GM21723 (cell line): ENCODE measurements around the gene SPTLC1.
A peak's percentile ranks its signal among the peaks of the same experiment; 100 is the strongest.
"Not testable (repeated sequence)": the region's sequence is repeated elsewhere in the genome, so short reads cannot be mapped to it uniquely, and the experiment has no call there.

Experiments used
- ATAC-seq: cut with Tn5 transposase; IDR thresholded peaks from one replicate; pipeline ENCODE4 v1.9.1; 2021; ENCODE audit warnings: mild to moderate bottlenecking, moderate library complexity; ENCODE audit not compliant: unreplicated experiment

Gene SPTLC1, protein sequence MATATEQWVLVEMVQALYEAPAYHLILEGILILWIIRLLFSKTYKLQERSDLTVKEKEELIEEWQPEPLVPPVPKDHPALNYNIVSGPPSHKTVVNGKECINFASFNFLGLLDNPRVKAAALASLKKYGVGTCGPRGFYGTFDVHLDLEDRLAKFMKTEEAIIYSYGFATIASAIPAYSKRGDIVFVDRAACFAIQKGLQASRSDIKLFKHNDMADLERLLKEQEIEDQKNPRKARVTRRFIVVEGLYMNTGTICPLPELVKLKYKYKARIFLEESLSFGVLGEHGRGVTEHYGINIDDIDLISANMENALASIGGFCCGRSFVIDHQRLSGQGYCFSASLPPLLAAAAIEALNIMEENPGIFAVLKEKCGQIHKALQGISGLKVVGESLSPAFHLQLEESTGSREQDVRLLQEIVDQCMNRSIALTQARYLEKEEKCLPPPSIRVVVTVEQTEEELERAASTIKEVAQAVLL

DNA sequence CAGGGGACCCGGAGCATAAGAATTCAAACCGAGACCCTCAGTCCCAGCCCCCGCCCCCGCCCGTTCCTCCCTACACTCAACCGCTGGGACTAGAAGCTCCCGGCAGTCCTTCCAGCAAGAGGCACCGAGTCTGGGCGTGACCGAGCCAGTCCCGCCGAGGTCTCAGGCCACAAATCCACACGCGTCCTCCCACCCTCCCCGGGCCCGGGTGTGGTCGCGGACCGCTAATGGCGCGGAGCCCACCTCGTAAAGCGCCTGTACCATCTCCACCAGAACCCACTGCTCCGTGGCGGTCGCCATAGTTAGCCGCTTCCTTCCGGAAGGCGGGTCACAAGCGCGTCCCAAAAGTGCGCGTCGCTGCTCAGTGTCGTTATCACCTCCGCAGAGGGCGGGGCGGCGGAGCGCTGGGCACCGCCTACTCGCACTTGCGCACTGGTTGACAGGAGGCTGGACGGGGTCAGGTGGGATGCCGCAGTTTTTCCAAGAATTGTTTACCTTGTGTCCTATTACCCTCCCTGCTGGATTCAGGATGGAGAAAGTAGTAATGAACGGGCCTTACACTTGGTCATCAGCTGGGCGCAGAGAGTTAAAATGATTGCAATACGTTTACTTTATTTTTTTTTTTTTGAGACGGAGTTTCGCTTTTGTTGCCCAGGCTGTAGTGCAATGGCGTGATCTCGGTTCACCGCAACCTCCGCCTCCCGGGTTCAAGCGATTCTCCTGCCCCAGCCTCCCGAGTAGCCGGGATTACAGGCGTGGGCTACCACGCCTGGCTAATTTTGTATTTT is at the start of gene SPTLC1:
Gene SPTLC1 (minus strand): TSS at position 343 of the 788 bp plus-strand sequence. CDS start 43 bp downstream, at position 300.
- ATAC-seq = peak; percentile 92

DNA sequence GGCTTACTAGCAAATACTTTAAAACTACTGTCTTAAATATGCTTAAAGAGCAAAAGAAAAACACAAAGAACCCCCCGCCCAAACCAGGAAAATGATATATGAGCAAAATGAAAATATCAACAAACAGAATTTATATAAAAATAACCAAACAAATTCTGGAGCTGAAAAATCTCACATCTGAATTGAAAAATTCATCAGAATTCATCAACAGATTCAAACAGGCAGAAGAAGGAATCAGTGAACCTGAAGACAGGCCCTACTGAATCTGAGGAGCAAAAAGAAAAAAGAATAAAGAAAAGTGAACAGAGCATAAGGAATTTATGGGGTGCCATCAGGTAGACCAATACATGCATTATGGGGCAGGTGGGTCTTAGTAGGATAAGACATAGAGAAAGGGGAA is 49.8 kb upstream of the SPTLC1 start:
- no peak for ATAC-seq

DNA sequence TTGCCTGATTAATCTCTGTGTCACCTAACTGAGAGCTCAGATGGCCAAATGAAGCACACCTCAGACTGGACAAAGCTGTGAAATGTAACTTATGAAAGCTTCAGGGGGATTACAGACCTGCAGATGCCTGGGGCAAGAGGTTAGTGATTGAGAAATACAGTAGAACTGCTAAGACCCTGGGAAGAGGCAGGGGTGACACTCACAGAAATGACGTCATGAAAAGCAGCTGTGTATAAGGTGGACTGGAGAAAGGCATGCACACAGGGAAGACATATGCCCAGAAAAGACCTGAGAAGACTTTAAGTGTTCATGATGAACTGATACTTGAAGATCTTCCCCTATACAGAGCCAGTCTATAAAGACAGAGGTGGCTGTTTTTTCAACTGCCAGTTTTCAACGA is 49.3 kb upstream of the SPTLC1 start:
- no peak for ATAC-seq

DNA sequence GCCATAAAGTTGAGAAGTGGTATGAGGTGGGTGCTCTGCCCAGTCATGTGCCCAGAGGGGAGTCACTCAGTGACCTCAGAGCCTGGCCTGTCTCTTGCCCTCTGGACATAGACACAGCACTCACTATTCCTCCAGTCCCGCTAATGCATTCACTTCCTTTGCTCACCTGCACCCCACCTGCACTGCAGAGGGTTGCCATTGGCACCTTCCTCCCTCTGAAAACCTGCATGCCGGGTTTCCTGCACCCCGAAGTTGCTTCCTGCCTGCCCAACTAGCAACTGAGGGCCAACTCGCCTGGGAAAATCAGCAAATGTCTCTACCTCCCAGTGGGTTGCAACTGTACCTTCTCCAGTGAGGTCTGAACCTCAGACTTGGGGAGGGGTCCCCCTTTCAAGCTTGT is 48.1 kb upstream of the SPTLC1 start:
- ATAC-seq = no peak

DNA sequence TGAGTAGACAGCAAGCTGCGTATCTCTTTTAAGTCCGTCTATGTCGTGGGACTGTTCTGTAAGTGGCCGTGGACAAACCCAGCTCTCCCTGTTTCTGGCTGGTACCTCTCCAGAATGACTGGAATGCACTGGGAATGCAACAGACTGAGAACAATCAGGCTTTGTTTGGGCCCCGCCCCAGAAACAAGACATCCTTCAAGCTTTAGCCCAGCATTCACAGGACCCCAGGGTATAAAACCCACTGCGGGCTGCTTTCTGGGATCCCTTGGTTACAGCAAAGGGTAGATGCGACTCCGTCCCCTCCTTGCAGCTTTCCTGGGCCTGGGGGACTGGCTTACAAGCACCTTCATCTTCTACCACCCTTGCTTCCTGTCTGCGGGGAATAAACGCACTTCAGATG is 45.6 kb upstream of the SPTLC1 start:
- no peak for ATAC-seq

DNA sequence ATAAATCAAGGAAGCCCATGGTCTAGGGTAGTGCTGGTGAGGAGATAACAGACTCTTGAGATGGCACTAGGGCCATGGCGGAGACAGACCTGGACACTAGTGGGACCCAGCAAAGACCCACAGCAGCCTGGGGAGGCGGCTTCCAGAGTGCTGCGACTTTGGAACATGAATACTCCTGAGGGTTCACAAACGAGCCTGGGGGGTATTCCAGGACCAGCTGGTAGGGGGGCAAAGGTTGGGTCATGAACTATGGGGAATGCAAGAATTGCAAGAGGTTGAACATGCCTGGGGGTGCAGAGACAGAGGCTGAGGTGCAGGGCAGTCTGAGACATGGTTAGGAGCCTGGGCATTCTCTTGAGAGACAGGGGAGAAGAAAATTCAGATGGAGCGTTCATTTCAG is 43.8 kb upstream of the SPTLC1 start:
- no peak for ATAC-seq

DNA sequence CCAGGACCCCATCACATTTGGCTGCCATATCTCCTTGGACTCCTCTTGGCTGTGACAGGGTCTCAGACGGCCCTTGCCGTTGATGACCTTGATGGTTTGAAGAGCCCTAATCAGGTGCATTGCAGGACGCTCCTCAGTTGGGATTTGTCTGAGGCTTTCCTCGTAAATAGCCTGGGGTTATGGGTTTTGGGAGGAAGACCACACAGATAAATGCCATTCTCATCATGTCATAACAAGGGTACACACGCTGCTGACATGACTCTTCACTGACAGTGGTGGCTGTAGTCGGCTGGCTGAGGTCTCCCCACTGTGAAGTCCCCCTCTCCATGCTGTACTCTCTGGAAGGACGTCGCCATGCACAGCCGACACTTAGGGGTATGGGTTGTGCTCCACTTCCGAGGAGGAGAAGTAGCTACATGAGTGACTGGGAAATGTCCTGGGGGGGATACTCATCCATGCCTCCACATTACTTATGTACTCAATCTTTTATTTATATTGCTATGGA is 42.9 kb upstream of the SPTLC1 start:
- ATAC-seq = no peak

DNA sequence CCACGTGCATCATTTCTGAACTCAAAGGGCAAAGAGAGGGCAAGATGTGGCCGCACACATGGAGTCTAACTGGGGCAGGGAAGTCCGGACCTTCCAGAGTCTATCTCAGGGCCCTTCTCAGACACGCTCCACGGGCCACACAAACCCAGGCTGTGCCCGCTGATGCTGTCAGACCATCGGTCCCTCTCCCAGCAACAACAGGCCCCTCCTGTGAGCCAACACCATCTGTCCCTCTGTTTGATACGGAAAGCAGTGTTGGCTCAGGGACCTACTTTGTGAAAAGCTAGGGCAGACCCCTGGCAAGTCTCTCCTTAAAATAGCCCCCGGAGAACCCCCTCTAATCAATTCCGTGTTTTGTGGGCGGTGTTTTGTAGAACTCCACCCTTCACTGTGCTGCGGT is 40.5 kb upstream of the SPTLC1 start:
- ATAC-seq = not testable (repeated sequence)

DNA sequence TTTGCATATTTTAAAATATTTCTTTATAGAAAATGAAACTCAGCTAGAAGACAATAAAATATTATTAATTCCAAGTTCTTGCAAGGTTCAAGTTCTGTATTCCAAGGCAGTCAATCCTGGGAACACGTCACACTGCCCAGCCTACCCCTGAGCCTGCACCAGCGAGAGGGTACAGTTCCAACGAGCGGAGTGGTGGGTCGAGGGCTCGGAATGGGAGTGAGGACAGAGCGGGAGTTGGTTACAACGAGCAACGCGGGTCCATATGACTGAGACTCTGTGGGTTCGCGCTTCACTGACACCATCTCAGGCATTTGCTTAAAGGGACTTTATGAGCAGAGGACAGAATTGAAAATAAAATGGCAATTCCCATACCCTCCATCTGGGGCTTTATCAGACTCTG is 40.0 kb upstream of the SPTLC1 start:
- no peak for ATAC-seq

DNA sequence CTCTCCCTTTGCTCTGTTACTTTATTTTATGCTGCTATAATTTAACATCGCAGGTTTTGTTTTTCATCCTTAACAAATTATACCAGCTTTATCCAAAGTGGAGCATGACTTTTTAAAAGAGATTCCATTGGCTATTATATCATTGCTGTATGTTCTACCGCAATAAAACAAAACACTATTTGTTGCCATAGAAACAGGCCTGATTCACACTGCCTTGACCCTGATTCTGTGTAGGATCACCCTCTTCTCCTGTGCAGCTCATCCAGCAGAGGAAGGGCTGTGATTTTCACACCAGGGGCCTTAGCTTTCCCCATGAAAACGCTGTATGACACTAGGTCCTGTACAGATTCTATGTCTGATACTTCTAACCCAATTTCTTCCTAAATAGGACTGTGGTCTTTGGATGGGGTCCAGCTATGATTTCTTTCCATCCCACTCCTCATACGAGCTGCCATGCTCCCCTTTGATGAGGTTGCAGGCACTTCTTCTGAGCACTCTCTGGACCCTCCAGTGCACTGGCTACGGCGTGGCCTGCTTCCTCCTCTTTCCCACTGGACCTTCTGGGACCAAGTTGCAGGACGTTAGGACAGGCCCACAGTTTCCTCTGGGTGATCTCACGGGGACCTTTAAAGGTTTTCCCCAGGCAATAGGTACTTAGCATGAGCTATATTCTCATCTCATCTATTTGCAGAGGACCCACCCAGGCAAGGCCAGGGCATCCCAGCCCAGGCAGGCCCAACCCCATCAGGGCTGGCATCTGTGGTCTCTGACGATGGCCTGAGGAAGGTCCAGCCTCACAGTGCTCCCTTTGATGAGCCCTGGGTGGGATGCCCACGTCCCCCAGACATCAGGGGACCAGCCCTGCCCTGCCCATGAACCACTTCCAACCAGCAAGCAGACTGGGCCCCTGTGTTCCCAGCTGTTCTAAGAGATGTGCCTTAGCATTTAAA is 38.5 kb upstream of the SPTLC1 start:
- not testable (repeated sequence) for ATAC-seq

DNA sequence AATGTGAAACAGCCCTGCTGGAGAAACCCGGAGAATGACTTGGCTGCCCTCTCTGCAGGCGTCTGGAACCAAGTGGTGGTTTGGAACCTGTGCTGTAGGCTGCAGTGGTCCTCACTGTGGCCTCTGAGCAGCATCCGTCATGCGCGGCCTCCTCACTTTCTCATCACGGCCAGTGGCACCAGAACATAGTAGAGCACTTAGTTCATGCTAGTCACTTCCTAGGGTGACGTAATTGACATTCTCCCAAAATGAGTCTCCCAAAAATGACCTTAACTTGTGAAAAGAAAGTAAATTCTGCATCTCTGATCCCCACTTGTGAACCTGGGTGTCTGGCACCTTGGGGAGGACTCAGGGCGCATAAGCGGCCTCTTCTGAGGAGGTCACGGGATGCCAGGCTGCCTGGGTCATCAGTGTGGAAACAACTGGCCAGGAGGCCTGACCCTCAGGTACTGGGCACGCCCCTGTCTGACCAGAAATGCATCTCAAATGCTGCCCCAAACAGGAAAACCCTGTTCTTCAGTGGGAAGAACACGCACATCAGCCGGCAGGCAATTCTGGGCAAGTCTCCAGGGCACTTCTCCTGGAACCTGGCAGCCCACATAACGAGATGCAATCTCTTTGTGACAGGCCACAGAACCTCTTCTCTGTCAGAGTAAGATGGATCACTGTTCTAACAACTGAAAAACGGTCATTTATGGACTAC is 36.6 kb upstream of the SPTLC1 start:
- ATAC-seq = no peak

DNA sequence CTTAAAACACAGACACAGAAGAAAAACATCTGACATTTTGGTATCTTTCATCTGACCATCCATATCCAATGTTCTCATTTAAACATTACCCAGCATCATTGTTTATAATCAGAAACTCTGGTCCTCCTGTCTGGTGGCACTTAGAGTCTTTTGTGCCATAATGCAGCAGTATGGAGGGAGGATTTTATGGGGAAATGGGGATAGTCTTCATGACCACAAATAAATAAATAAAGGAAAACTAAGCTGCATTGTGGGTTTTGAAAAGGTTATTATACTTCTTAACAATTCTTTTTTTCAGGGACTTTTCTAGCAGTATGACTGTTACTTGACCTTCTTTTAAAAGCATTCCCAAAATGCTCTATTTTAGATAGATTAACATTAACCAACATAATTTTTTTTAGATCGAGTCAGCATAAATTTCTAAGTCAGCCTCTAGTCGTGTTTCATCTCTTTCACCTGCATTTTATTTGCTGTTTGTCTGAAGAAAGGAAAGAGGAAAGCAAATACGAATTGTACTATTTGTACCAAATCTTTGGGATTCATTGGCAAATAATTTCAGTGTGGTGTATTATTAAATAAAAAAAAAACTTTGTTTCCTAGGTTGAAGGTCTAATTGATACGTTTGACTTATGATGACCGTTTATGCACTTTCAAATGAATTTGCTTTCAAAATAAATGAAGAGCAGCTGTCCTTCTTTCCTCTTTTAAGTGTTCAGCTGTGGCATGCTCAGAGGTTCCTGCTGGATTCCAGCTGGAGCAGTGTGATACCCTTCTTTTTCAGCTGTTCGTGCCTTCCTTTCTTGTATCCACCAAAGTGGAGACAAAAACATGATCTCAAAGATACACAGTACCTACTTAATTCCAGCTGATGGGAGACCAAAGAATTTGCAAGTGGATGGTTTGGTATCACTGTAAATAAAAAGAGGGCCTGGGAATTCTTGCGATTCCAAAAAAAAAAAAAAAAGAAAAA is 35.6 kb upstream of the SPTLC1 start:
- not testable (repeated sequence) for ATAC-seq

DNA sequence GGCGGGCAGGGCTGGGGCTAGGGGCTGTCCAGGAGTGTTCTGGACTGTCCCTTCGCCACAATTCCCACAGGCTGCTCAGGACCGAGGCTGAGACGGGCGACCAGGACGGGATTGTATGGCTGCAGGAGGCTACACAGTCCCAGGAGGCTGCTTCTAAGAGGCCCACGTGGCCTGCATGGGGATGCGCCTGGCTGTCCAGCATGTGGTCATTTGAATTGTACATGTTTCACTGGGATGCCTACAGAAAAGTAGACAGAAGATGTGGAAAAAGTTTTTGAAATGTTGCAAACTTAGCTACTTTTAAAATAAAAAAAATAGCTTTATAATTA is 32.6 kb upstream of the SPTLC1 start:
- ATAC-seq = no peak

DNA sequence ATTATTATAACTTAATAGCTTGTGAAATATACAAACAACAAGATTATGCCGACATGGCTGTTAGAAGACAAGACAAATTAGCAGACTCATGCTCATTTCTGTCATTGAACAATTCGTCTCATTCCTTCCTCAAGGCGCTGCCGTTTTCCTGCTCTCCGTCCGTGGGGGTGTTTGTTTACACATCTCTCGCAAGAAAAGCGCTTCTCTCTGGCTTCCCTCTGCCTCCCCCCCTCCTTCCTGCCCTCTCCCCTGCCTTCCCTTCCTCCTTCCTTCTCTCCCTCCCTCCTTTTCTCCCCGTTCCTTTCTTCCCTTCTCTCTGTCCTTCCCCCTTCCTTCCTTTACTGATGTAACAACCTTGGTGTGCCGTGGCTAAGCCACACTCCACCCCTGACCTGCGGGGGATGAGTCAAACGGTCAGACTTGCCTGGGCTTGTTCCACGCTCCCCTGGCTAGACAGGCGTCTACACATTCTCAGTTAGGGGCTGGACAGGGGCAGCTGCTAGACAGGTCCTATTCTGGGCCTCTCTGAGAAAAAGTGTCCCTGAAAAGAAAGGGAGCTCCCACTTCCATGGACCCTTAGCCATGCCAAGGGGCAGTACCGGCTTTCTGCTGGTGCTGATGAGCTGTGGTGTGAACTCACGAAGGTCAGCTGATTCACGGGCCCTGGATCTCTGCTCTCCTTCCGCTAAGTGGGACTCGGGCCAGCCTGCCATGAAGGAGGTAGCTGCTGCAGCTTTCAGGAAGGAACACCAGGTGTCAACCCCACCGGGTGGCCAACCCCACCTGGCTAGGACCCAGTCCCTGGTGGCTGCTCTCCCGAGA is 32.0 kb upstream of the SPTLC1 start:
- peak; percentile 81 for ATAC-seq

DNA sequence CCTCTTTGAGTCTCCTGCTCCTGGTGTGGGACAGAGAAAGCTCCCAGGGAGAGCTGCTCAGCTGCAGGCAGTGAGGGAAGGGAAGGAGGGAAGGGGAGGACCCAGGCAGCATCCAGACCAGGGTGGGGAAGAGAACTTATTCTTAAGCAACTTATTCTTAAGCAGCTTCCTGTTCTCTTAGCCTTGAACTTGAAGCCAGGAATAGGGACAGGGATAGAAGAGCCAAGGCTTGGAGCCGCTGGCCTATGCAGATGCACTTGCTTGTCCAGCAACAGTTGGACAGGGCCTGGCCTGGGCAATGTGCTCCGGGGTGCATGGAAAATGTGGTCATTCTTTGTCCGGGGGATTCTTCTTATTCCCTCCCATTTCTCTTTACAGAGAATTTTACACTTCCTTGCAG is 31.4 kb upstream of the SPTLC1 start:
- no peak for ATAC-seq

DNA sequence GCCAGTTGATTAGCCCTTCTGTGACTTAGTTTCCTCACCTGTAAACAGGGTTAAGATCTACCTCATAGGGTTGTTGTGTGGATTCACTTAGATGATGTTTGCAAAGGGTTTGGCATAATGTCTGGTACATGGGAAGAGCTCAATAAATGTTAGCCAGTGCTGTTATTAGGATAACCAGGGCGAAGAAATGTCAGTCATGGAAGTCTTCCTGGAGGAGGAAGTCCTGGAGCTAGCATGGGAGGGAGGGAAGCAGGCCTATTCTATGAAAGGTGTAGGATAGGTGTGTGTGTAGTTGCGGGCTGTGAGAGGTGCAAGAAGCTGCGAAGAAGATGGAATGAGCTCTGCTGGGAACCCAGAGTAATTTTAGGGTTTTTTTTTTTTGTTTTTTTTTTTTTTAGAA is 30.6 kb upstream of the SPTLC1 start:
- not testable (repeated sequence) for ATAC-seq

DNA sequence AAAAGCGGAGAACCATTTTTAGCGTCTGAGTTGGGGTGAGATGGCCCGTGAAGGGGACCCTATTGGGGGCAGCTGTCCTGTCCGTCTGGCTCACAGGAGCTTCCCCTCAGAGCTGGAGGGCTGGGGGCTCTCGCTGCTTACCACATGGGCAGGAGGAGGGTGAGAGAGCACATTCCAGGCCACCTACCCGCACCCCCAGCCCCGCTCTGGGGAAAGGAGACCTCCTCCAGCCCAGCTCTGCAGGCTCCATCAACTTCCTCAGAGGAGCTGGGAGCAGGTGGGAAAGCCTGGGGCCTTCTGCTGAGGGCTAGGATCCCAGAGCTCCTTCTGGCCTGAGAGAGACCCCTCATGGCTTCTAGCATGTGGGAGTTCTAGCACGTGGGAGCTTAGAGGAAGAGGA is 27.1 kb upstream of the SPTLC1 start:
- ATAC-seq = no peak
